HG03575 (cell line): ENCODE results near the gene ITPR1.

ENCODE experiments used
- ATAC-seq: cut with Tn5 transposase; IDR thresholded peaks from one replicate; pipeline ENCODE4 v1.9.1; 2021; ENCODE audit not compliant: unreplicated experiment, insufficient number of reproducible peaks, low FRiP score; ENCODE audit errors: extremely low read depth

Gene ITPR1

GRCh38 chr3:4475804-4476203 lies 17.3 kb upstream of the ITPR1 start:
- no peak for ATAC-seq

- ATAC-seq = no peak
These were observed 16.7 kb upstream of the ITPR1 start for GRCh38 chr3:4476496-4476895.

GRCh38 chr3:4478261-4478660 lies 14.9 kb upstream of the ITPR1 start:
- ATAC-seq = no peak

- ATAC-seq = no peak
These were observed 1.3 kb upstream of the ITPR1 start for GRCh38 chr3:4491855-4492207.

GRCh38 chr3:4492208-4493013 lies 737 bp upstream of the ITPR1 start:
- ATAC-seq = no peak

- no peak for ATAC-seq
These were observed 1.1 kb downstream of the ITPR1 start for GRCh38 chr3:4493941-4494894.

DNA sequence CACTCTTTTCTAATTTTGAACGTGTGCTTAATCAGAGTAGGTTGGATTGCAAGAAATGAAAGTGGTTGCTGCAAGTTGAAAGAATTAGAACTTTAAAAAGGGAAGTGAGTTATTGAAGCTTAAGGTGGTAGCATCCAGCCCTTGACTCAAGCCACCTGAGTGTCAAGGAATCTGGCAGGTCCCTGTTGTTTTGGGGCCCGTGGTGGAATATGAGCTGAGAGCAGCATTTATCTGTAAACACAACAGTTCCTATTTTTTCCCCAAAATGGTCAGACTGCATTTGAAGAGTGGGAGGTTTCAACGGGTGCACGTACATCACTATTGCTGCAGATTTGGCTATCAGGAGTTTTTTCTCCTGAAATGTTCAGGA lies 1.7 kb downstream of the ITPR1 start:
- ATAC-seq = peak; percentile 30

DNA sequence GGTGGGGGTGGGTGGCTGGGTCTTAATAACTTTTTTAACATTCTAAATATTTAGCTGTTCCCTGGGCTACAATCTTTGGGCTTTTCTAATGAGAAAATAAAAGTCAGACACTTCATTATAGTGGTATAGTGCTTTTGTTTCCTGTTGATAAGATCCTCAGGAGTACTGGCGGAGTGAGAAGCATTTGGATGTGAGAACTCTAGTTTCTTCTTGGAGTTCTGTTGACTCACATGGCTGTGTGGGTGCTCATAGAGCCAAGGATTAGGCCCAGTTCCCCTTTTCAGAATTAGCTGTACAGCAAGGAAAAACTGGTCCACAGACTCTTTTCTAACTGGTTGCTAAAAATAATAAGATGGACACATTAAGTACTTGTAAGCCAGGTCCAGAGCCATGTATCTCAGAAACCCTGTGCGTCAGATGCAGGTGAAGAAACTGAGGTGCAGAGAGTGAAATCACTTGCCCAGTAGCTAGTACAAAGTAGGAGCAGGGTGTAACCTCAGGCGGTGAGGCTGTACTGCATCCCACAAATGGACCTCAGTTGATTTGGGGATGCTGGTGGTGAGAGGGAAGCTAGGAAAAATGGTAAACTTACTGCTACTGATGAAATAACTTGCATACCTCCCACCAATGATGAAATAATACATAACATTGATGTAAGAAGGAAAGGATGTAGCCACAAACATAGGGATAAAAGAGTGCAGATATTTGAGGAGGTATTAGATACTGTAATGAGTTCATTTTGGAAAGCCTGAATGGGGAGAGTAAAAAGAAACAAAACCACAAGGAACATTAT lies 2.3 kb downstream of the ITPR1 start:
- ATAC-seq = no peak

DNA sequence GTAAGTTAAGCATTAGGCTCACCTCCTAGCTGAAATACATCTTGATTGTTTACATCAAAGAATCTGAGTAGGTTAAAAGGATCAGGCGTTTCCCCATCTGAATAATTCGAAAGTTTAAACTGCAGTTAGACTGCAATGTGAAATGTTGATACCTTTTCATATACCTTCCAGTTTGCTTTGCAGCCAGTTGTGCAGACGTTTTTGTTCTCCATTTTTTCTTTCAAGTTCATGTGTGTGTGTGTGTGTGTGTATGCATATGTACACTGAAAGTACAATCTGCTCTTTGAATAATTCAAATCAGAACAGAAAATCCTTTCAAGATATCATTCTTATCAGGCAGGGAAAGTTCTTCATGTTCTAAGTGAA lies 2.9 kb downstream of the ITPR1 start:
- ATAC-seq = no peak

DNA sequence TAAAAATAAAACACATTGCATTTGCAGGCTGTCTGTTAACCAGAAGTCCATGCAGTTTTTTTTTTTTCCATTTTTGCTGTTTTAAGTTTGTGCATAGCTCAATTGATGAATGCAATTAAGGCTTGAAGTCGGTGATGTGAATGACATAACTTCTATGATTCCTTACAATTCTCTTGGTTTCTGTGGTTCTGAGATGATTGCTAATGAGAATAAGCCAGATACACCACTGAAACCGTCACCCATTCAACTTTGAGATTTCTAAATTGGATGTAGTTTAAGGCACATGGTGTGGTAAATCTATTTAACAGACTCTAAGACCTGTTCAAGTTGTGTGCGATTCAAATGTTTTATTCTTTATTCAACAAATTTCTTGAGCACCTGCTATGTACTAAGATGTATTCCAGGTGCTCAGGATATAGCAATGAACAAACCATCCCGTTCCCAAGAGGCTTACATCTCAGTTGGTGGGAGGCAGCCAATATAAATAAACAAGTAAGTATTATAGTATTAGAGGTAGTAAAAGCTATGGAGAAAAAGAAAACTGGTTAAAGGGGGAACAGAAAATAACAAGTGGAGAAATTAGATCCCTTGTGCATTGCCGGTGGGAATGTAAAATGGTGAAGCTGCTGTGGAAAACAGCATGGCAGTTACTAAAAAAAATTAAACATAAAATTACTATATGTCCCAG lies 4.0 kb downstream of the ITPR1 start:
- no peak for ATAC-seq

- ATAC-seq = no peak
These were observed 4.7 kb downstream of the ITPR1 start for GRCh38 chr3:4497843-4498324.

DNA sequence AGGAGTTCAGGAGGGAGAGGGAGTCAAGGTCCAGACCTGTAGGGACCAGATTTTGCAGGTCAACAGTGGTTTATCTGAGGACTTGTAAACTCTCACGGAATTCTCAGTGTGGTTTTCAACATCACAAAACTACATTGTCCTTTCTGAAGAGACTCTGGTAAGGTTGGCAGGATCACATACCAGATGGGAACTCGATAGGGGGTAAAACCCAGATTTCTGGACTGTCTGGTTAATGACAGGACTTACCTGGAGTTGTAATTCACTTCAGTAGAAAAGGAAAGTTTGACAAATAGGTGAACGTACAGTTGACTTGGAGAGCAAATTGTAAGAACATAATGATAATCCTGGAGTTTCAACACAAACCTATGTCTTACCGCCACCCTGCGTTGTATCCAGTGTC lies 5.3 kb downstream of the ITPR1 start:
- ATAC-seq = no peak

- no peak for ATAC-seq
These were observed 8.3 kb downstream of the ITPR1 start for GRCh38 chr3:4501437-4501836.

GRCh38 chr3:4501927-4502326 lies 8.8 kb downstream of the ITPR1 start:
- ATAC-seq = no peak

- ATAC-seq = peak; percentile 52
These were observed 9.9 kb downstream of the ITPR1 start for GRCh38 chr3:4503050-4503449.

GRCh38 chr3:4504340-4505261 lies 11.5 kb downstream of the ITPR1 start:
- no peak for ATAC-seq

GRCh38 chr3:4505688-4506558 lies 12.8 kb downstream of the ITPR1 start:
- no peak for ATAC-seq
